Stimulated activated naive CD4-positive, alpha-beta T cell treated with Interleukin-2 at 50 U/mL for 16 hours (primary cell): Measurements from ENCODE around the gene DRAXIN.

Experiments used
- DNase-seq: peaks from one replicate; lab custom pipeline; 2025; lab: John Stamatoyannopoulos, UW

The DRAXIN gene

GRCh38 chr1:11765661-11766428 lies 74.3 kb downstream of the DRAXIN start:
- no peak for DNase-seq

GRCh38 chr1:11766429-11766776 lies 74.9 kb downstream of the DRAXIN start:
- no peak for DNase-seq

- DNase-seq, result no peak
Measured at GRCh38 chr1:11767922-11768704, 76.6 kb downstream of the DRAXIN start.

DNA sequence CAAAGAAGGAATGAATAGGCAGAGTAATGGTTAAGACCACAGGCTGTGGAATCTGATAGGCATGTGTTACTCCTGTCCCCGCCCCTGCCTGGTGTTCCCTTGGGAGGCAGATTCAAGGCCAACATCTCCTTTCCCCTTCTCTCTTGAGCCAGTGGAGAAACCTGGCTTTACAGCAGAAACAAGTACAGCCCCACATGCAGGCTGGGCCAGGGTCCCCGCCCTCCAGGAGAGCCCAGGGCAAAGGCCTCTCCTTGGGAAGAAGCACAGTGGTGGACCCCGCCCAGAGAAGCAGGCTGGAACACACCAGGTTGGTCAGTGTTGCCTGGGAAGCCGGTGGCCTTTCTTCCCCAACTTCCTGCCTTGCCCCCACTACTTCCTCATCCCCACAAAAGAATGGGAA lies 77.3 kb downstream of the DRAXIN start:
- no peak for DNase-seq

- no peak for DNase-seq
Measured at GRCh38 chr1:11769274-11769673, 77.8 kb downstream of the DRAXIN start.

GRCh38 chr1:11770011-11770410 lies 78.5 kb downstream of the DRAXIN start:
- no peak for DNase-seq

DNA sequence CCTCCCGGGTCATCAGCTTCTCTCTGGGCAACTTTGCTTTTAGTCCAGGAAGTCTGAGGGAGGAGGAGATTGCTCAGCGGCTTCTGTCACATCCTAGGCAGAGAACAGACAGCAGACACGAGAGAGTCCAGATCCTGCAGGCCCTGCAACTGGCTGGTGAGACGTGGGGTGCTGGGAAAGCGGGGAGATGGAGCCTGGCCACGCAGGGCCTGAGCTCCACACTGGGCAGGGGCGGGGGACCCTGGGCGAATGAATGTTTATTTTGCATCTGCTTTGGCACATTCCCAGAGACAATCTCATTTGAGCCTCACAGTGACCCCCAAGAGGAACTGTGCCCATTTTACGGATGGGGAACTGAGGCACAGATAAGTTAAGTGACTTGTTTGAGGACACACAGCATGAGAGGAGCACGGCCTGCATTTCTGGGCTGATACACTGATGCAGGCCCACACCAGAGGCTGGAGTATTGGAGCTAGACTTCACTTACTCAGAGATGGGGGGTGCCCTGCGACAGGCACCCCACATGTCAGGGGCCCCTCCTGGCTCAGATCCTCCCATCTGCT lies 80.1 kb downstream of the DRAXIN start:
- no peak for DNase-seq

- DNase-seq, result no peak
Measured at GRCh38 chr1:11772458-11772857, 80.9 kb downstream of the DRAXIN start.

DNA sequence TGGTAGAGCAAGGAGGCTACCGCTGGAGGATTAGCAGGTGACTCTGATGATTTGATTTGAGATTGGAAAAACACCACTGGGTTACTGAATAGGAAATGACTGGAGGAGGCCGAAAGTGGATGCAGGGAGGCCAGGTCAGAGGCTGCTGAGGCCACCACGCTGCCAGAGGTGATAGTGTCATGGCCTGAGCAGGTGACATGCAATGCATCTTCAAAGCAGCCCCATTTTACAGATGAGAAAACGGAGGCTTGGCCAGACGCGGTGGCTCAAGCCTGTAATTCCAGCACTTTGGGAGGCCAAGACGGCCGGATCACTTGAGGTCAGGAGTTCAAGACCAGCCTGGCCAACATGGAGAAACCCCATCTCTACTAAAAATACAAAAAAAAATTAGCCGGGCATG lies 83.2 kb downstream of the DRAXIN start:
- DNase-seq, result no peak
